GM12875 (cell line): ENCODE results near the gene BCL2L2.

ENCODE experiments used
- H3K4me3 ChIP-seq: one replicate; pipeline ENCODE4 v1.5.1; 2011; ENCODE audit warnings: low read depth, low read length, control low read depth
- CTCF ChIP-seq: IDR thresholded peaks from 2 replicates; pipeline ENCODE4 v1.5.1; 2011; ENCODE audit warnings: low read depth, mild to moderate bottlenecking, control low read depth, inconsistent platforms, low read length, moderate library complexity, borderline replicate concordance; ENCODE audit not compliant: insufficient read depth

Gene BCL2L2

GRCh38 chr14:23281247-23281646, 25.4 kb upstream of the BCL2L2 start:
- H3K4me3 ChIP-seq: no peak overlapping the region
- no peak for TF ChIP-seq CTCF

GRCh38 chr14:23284654-23285529, 21.7 kb upstream of the BCL2L2 start:
- no peak for TF ChIP-seq CTCF

GRCh38 chr14:23285530-23286019, 21.1 kb upstream of the BCL2L2 start:
- H3K4me3 ChIP-seq: peak overlapping the region; percentile 61
- TF ChIP-seq CTCF: no peak

More at GRCh38 chr14:23284654-23285529, 21.7 kb upstream of the BCL2L2 start:
- H3K4me3 ChIP-seq: peak overlapping the region; percentile 61

DNA sequence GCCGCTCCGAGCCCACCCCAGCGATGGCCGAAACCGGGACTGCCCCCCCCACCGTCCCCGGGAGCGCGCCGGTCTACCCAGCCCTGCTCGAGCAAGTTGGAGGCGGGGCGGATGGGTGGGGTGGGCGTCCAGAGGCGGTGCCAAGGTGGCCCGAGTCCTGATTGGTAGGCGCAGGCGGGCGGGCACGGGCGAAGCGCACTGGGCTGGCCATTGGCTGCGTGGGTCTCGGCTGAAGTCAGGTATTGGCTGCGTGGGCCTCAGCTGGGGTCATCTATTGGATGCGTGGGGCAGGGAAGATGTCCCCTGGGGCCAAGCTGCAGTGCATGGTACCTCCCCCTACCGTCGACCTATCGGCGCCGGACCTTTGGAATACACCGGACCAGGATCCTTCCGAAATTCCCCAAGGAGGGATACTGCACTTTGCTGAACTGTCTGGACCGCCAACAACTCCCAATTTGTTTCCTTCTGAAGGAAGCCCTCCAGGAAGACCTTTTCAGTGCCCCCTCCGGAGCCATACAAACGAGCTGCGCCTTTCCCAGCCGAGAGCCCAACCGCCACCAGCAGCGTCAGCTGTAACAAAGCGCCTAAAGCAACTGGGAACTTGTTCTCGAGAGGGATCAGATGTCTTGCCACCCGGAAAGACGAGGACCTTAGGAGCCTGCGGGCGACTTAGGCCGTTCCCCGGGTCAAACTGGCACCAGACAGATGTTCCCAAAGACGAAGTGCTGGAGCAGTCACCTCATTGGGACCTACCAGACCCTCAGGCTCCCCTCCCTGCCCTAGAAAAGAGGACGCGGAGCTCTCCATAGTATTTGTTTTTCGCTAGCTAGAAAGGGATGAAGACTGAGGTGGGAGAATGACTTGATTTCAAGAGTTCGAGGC, 20.4 kb upstream of the BCL2L2 start, which contains the start of gene HOMEZ:
HOMEZ (minus strand) TSS at position 113 of the 882 bp plus-strand sequence. CDS start 180 bp downstream, outside the sequence.
- H3K4me3 ChIP-seq: peak within 1 kb of the TSS; percentile 61
- no peak for TF ChIP-seq CTCF

- no peak for TF ChIP-seq CTCF
- H3K4me3 ChIP-seq: peak overlapping the region; percentile 61
Observed at GRCh38 chr14:23286902-23287479, 19.6 kb upstream of the BCL2L2 start.

- TF ChIP-seq CTCF: peak; percentile 86
- H3K4me3 ChIP-seq: no peak overlapping the region
Observed at GRCh38 chr14:23294734-23295561, 11.7 kb upstream of the BCL2L2 start.
